Fibroblast of lung (primary cell): ENCODE results near the gene MAGEF1.

Experiments
- EZH2 ChIP-seq: IDR thresholded peaks from 2 replicates; pipeline ENCODE4 v1.5.1; 2012; ENCODE audit warnings: low read length, control low read depth, mild to moderate bottlenecking; ENCODE audit errors: missing control alignments
- TF ChIP-seq, protein P1 (sequence below), 2 donors: IDR thresholded peaks in 1 of 2; conservative IDR thresholded peaks in 1 of 2; 1 replicate in 1 of 2; 2 replicates in 1 of 2; pipeline ENCODE4 v1.5.1; 2011 to 2012; ENCODE audit warnings: low read length in 2 of 2, control low read depth in 1 of 2, inconsistent platforms in 1 of 2, low read depth in 1 of 2, mild to moderate bottlenecking in 1 of 2

DNA sequence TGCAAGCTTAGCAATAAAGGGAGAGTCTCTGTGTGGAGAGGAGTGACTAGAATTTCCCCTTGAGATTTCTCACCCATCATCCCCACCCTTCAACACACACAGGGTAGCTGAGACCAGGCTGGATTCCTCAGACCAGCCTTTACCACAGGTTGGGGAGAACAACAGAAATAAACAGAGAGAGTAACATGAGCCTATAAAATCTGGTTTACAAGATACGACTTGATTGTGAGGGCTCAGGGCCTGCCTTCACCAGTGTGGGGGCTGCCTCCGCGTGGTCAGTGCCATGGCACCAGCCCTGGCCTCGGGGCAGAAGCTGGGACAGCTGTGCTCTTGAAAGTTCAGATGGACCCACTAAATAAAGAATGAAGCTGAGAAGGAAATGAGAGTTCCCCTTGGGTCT, 14.6 kb upstream of the MAGEF1 start:
- TF ChIP-seq, protein P1, sequence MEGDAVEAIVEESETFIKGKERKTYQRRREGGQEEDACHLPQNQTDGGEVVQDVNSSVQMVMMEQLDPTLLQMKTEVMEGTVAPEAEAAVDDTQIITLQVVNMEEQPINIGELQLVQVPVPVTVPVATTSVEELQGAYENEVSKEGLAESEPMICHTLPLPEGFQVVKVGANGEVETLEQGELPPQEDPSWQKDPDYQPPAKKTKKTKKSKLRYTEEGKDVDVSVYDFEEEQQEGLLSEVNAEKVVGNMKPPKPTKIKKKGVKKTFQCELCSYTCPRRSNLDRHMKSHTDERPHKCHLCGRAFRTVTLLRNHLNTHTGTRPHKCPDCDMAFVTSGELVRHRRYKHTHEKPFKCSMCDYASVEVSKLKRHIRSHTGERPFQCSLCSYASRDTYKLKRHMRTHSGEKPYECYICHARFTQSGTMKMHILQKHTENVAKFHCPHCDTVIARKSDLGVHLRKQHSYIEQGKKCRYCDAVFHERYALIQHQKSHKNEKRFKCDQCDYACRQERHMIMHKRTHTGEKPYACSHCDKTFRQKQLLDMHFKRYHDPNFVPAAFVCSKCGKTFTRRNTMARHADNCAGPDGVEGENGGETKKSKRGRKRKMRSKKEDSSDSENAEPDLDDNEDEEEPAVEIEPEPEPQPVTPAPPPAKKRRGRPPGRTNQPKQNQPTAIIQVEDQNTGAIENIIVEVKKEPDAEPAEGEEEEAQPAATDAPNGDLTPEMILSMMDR (conservative IDR thresholded peaks at IDR 0.05 in 1 of 2, IDR thresholded peaks at IDR 0.05 in 1 of 2; ENCODE audit: low read depth in 1 of 2, low read length in 2 of 2), result no peak
- no peak for TF ChIP-seq EZH2
